ENCODE results near the gene NAALADL2.

GRCh38 chr3:175103298-175103697, 244.2 kb downstream of the NAALADL2 start:
- TF ChIP-seq MAX (IDR thresholded peaks at IDR 0.05) (no peak), CEBPB (IDR thresholded peaks at IDR 0.05) (no peak), EP300 (IDR thresholded peaks at IDR 0.05; ENCODE audit: borderline replicate concordance) (no peak), YY1 (IDR thresholded peaks at IDR 0.05; ENCODE audit: low read depth) (no peak), USF1 (IDR thresholded peaks at IDR 0.05) (no peak), TAF1 (IDR thresholded peaks at IDR 0.05; ENCODE audit: low read depth) (no peak), FOXM1 (IDR thresholded peaks at IDR 0.05; ENCODE audit: borderline replicate concordance, low read depth) (no peak), TEAD4 (IDR thresholded peaks at IDR 0.05) (no peak), RAD21 (IDR thresholded peaks at IDR 0.05; ENCODE audit: low read depth) (no peak), EGR1 (IDR thresholded peaks at IDR 0.05) (no peak), REST (IDR thresholded peaks at IDR 0.05; ENCODE audit: low read depth) (no peak), NFIC (IDR thresholded peaks at IDR 0.05) (no peak), TCF12 (IDR thresholded peaks at IDR 0.05; ENCODE audit: low read depth) (no peak)
